ENCODE results near the gene C12orf60. TPM values are rescaled to one million over a fixed set of nuclear protein-coding genes. Genes with fewer than 3 reads are reported as not detected.

Gene C12orf60
- total and polyA plus RNA-seq, 7 experiments from 2014 or later = 0.22 to 1.7 (median 1.2) TPM; not detected in 1

GRCh38 chr12:14802247-14802646, 1.2 kb upstream of the C12orf60 start:
- no peak overlapping the region for H3K4me3 Mint-ChIP-seq
- POLR2A ChIA-PET = interaction anchor here (0.9 to 11.9 kb wide), 9 partner anchors 9 to 437 kb away, joined by 3 to 316 read pairs (median 5); partner anchors contain the start of gene ATF7IP
- no peaks in the 10 kb centered on the region for H3K27me3 Mint-ChIP-seq
- H3K4me1 Mint-ChIP-seq = peaks cover 0 to 30% (median 14%) of the 10 kb centered on the region in 7 donors
- H3K36me3 Mint-ChIP-seq = peaks cover 0 to 18% (median 5%) of the 10 kb centered on the region in 5 donors
- peaks cover 3 to 29% (median 12%) of the 10 kb centered on the region in 3 experiments for H3K36me3 ChIP-seq (ENCODE audit: control insufficient read depth in 2 of 3, insufficient read depth in 3 of 3, low read length in 3 of 3)
- peak overlapping the region in 1 of 9 donors; percentile 18 for H3K27ac Mint-ChIP-seq
- ATAC-seq = no peak
- DNase-seq = no peak
- H3K27me3 ChIP-seq (ENCODE audit: control insufficient read depth in 2 of 2, insufficient read depth in 2 of 2, low read length in 2 of 2) = no peaks in the 10 kb centered on the region
- H3K9me3 ChIP-seq (ENCODE audit: control insufficient read depth in 2 of 3, low read length in 3 of 3) = no peaks in the 10 kb centered on the region
- H3K27ac ChIP-seq (ENCODE audit: low read depth, low read length) = peak overlapping the region; percentile 97
- intact Hi-C loops (cut with micrococcal nuclease) = loop anchor here (2.0 to 10.0 kb wide), 5 partner anchors 147 to 1700 kb away; partner anchors contain the start of genes EPS8 (in 1 of the 2), GSG1 (in 1 of the 2) and STRAP (in 1 of the 2)
- H3K4me3 ChIP-seq (ENCODE audit: low read length) = peak overlapping the region; percentile 80
- H3K4me1 ChIP-seq (ENCODE audit: control insufficient read depth in 2 of 2, insufficient read depth in 2 of 2, low read length in 2 of 2) = peaks cover 14 to 19% of the 10 kb centered on the region in 2 donors
- CTCF ChIA-PET = interaction anchor here (0.6 to 2.5 kb wide), 3 partner anchors 25 to 42 kb away, joined by 4 to 22 read pairs (median 4); a partner anchor contains a TSS
- no peaks in the 10 kb centered on the region for H3K9me3 Mint-ChIP-seq

- H3K9me3 Mint-ChIP-seq = no peaks in the 10 kb centered on the region
- no peak for ATAC-seq
- intact Hi-C loops (cut with micrococcal nuclease) = loop anchor here (1.0 to 10.0 kb wide), 14 partner anchors 28 to 1700 kb away; partner anchors contain the start of genes ARHGDIB (in 2 of the 2), ATF7IP (in 2 of the 2), STRAP (in 2 of the 2) and EPS8 (in 1 of the 2)
- Histone ChIP-seq H3K36me3 (ENCODE audit: control insufficient read depth in 2 of 3, insufficient read depth in 3 of 3, low read length in 3 of 3) (peaks cover 3 to 25% (median 8%) of the 10 kb centered on the region in 3 experiments), H3K9me3 (ENCODE audit: control insufficient read depth in 2 of 3, low read length in 3 of 3) (no peaks in the 10 kb centered on the region), H3K27me3 (ENCODE audit: control insufficient read depth in 2 of 2, insufficient read depth in 2 of 2, low read length in 2 of 2) (no peaks in the 10 kb centered on the region), H3K4me1 (ENCODE audit: control insufficient read depth in 2 of 2, insufficient read depth in 2 of 2, low read length in 2 of 2) (peaks cover 14 to 19% of the 10 kb centered on the region in 2 donors), H3K27ac (ENCODE audit: low read depth, low read length) (peak overlapping the region; percentile 97), H3K4me3 (ENCODE audit: low read length) (peak overlapping the region; percentile 80)
- H3K4me3 Mint-ChIP-seq = no peak overlapping the region
- POLR2A ChIA-PET = interaction anchor here (0.7 to 11.9 kb wide), 17 partner anchors 9 to 437 kb away, joined by 3 to 316 read pairs (median 4); partner anchors contain the start of genes ARHGDIB and ATF7IP
- H3K27ac Mint-ChIP-seq = no peak overlapping the region
- H3K27me3 Mint-ChIP-seq = no peaks in the 10 kb centered on the region
- peaks cover 0 to 26% (median 10%) of the 10 kb centered on the region in 7 donors for H3K4me1 Mint-ChIP-seq
- H3K36me3 Mint-ChIP-seq = peaks cover 0 to 13% (median 5%) of the 10 kb centered on the region in 5 donors
- CTCF ChIA-PET = interaction anchor here (0.6 to 2.5 kb wide), 3 partner anchors 25 to 42 kb away, joined by 4 to 22 read pairs (median 4); a partner anchor contains a TSS
- DNase-seq = no peak
Observed at GRCh38 chr12:14802721-14803010, 804 bp upstream of the C12orf60 start.

- Mint-ChIP-seq H3K9me3 (no peaks in the 10 kb centered on the region), H3K4me3 (no peak overlapping the region), H3K27me3 (no peaks in the 10 kb centered on the region), H3K36me3 (peaks cover 0 to 6% (median 5%) of the 10 kb centered on the region in 5 donors), H3K27ac (no peak overlapping the region), H3K4me1 (peaks cover 0 to 26% (median 10%) of the 10 kb centered on the region in 7 donors)
- H3K4me1 ChIP-seq (ENCODE audit: control insufficient read depth in 2 of 2, insufficient read depth in 2 of 2, low read length in 2 of 2) = peaks cover 14 to 19% of the 10 kb centered on the region in 2 donors
- ChIA-PET POLR2A (interaction anchor here (0.6 to 11.9 kb wide), 19 partner anchors 9 to 743 kb away, joined by 3 to 316 read pairs (median 4); partner anchors contain the start of genes ARHGDIB, ATF7IP and RERG), CTCF (interaction anchor here (2.5 kb wide), 1 partner anchor 34 kb away, joined by 22 read pairs; a partner anchor contains a TSS)
- no peaks in the 10 kb centered on the region for H3K9me3 ChIP-seq (ENCODE audit: control insufficient read depth in 2 of 3, low read length in 3 of 3)
- peaks cover 0 to 13% (median 3%) of the 10 kb centered on the region in 3 experiments for H3K36me3 ChIP-seq (ENCODE audit: control insufficient read depth in 2 of 3, insufficient read depth in 3 of 3, low read length in 3 of 3)
- H3K4me3 ChIP-seq (ENCODE audit: low read length) = peak overlapping the region; percentile 80
- intact Hi-C loops (cut with micrococcal nuclease) = loop anchor here (1.0 to 10.0 kb wide), 14 partner anchors 29 to 1701 kb away; partner anchors contain the start of genes ARHGDIB (in 2 of the 2), ATF7IP (in 2 of the 2), STRAP (in 2 of the 2) and EPS8 (in 1 of the 2)
- H3K27me3 ChIP-seq (ENCODE audit: control insufficient read depth in 2 of 2, insufficient read depth in 2 of 2, low read length in 2 of 2) = no peaks in the 10 kb centered on the region
- DNase-seq = no peak
- H3K27ac ChIP-seq (ENCODE audit: low read depth, low read length) = peak overlapping the region; percentile 97
- ATAC-seq = peak; percentile 6
Observed at GRCh38 chr12:14803830-14804160, 325 bp downstream of the C12orf60 start.

- Mint-ChIP-seq H3K27ac (peak overlapping the region in 1 of 9 donors; percentile 38), H3K36me3 (no peaks in the 10 kb centered on the region), H3K9me3 (no peaks in the 10 kb centered on the region), H3K27me3 (peaks cover 0 to 5% (median 0%) of the 10 kb centered on the region in 5 donors), H3K4me1 (peaks cover 4 to 20% (median 14%) of the 10 kb centered on the region in 7 donors), H3K4me3 (peak overlapping the region in 2 of 10 donors; percentile 5 to 24)
- Histone ChIP-seq H3K4me3 (ENCODE audit: low read length) (no peak overlapping the region), H3K27ac (ENCODE audit: low read depth, low read length) (no peak overlapping the region), H3K9me3 (ENCODE audit: control insufficient read depth in 2 of 3, low read length in 3 of 3) (no peaks in the 10 kb centered on the region), H3K27me3 (ENCODE audit: control insufficient read depth in 2 of 2, insufficient read depth in 2 of 2, low read length in 2 of 2) (no peaks in the 10 kb centered on the region), H3K36me3 (ENCODE audit: control insufficient read depth in 2 of 3, insufficient read depth in 3 of 3, low read length in 3 of 3) (no peaks in the 10 kb centered on the region), H3K4me1 (ENCODE audit: control insufficient read depth in 2 of 2, insufficient read depth in 2 of 2, low read length in 2 of 2) (peaks cover 0 to 7% of the 10 kb centered on the region in 2 donors)
- CTCF ChIA-PET = interaction anchor here (1.4 to 2.1 kb wide), 2 partner anchors 185 to 410 kb away, joined by 4 to 6 read pairs; partner anchors contain the start of gene RERG
- ATAC-seq (no peak), DNase-seq (no peak)
- intact Hi-C loops (cut with micrococcal nuclease) = loop anchor here in 1 of 2 donors (2.0 kb wide), 1 partner anchor 26 kb away; no protein-coding TSS in a partner anchor
- POLR2A ChIA-PET = interaction anchor here (0.6 to 3.5 kb wide), 5 partner anchors 10 to 185 kb away, joined by 3 to 24 read pairs (median 4); a partner anchor contains a TSS
Observed at GRCh38 chr12:14810167-14810952, 6.9 kb downstream of the C12orf60 start.

- no peaks in the 10 kb centered on the region for H3K9me3 Mint-ChIP-seq
- CTCF ChIA-PET = interaction anchor here (1.0 to 2.1 kb wide), 3 partner anchors 17 to 409 kb away, joined by 3 to 6 read pairs (median 4); partner anchors contain the start of gene RERG
- Histone ChIP-seq H3K4me3 (ENCODE audit: low read length) (no peak overlapping the region), H3K27ac (ENCODE audit: low read depth, low read length) (no peak overlapping the region), H3K4me1 (ENCODE audit: control insufficient read depth in 2 of 2, insufficient read depth in 2 of 2, low read length in 2 of 2) (peaks cover 0 to 7% of the 10 kb centered on the region in 2 donors), H3K27me3 (ENCODE audit: control insufficient read depth in 2 of 2, insufficient read depth in 2 of 2, low read length in 2 of 2) (no peaks in the 10 kb centered on the region), H3K36me3 (ENCODE audit: control insufficient read depth in 2 of 3, insufficient read depth in 3 of 3, low read length in 3 of 3) (no peaks in the 10 kb centered on the region), H3K9me3 (ENCODE audit: control insufficient read depth in 2 of 3, low read length in 3 of 3) (no peaks in the 10 kb centered on the region)
- peak overlapping the region in 1 of 10 donors; percentile 6 for H3K4me3 Mint-ChIP-seq
- H3K4me1 Mint-ChIP-seq = peaks cover 4 to 16% (median 14%) of the 10 kb centered on the region in 7 donors
- POLR2A ChIA-PET = interaction anchor here (0.6 to 3.5 kb wide), 4 partner anchors 11 to 450 kb away, joined by 3 to 24 read pairs (median 4); a partner anchor contains a TSS
- H3K27me3 Mint-ChIP-seq = peaks cover 0 to 5% (median 0%) of the 10 kb centered on the region in 5 donors
- ATAC-seq (peak; percentile 26), DNase-seq (peak in 1 of 9 donors; percentile 15)
- no peaks in the 10 kb centered on the region for H3K36me3 Mint-ChIP-seq
- intact Hi-C loops (cut with micrococcal nuclease) = loop anchor here in 1 of 2 donors (1.0 to 2.0 kb wide), 2 partner anchors 26 to 410 kb away; partner anchors contain the start of gene RERG
- H3K27ac Mint-ChIP-seq = no peak overlapping the region
Observed at GRCh38 chr12:14810953-14811483, 7.5 kb downstream of the C12orf60 start.

- no peak for DNase-seq
- ChIA-PET POLR2A (interaction anchor here (0.6 to 3.5 kb wide), 5 partner anchors 9 to 450 kb away, joined by 3 to 24 read pairs (median 3); a partner anchor contains a TSS), CTCF (interaction anchor here (1.0 to 2.1 kb wide), 3 partner anchors 16 to 409 kb away, joined by 3 to 6 read pairs (median 4); partner anchors contain the start of gene RERG)
- Histone ChIP-seq H3K4me1 (ENCODE audit: control insufficient read depth in 2 of 2, insufficient read depth in 2 of 2, low read length in 2 of 2) (peaks cover 0 to 7% of the 10 kb centered on the region in 2 donors), H3K27ac (ENCODE audit: low read depth, low read length) (no peak overlapping the region), H3K27me3 (ENCODE audit: control insufficient read depth in 2 of 2, insufficient read depth in 2 of 2, low read length in 2 of 2) (no peaks in the 10 kb centered on the region), H3K36me3 (ENCODE audit: control insufficient read depth in 2 of 3, insufficient read depth in 3 of 3, low read length in 3 of 3) (no peaks in the 10 kb centered on the region), H3K4me3 (ENCODE audit: low read length) (no peak overlapping the region), H3K9me3 (ENCODE audit: control insufficient read depth in 2 of 3, low read length in 3 of 3) (no peaks in the 10 kb centered on the region)
- no peak for ATAC-seq
- no peak overlapping the region for H3K4me3 Mint-ChIP-seq
- H3K4me1 Mint-ChIP-seq = peaks cover 4 to 16% (median 14%) of the 10 kb centered on the region in 7 donors
- H3K36me3 Mint-ChIP-seq = no peaks in the 10 kb centered on the region
- H3K27me3 Mint-ChIP-seq = peaks cover 0 to 8% (median 0%) of the 10 kb centered on the region in 5 donors
- no peak overlapping the region for H3K27ac Mint-ChIP-seq
- no peaks in the 10 kb centered on the region for H3K9me3 Mint-ChIP-seq
- intact Hi-C loops (cut with micrococcal nuclease) = loop anchor here in 1 of 2 donors (1.0 to 2.0 kb wide), 2 partner anchors 25 to 410 kb away; partner anchors contain the start of gene RERG
Observed at GRCh38 chr12:14811486-14811885, 8.0 kb downstream of the C12orf60 start.

Data from naive thymus-derived CD4-positive, alpha-beta T cell (primary cell).